Measurements from ENCODE around the gene CNTD1. TPM values are rescaled to one million over a fixed set of nuclear protein-coding genes. Genes with fewer than 3 reads are reported as not detected.

CNTD1 gene, protein sequence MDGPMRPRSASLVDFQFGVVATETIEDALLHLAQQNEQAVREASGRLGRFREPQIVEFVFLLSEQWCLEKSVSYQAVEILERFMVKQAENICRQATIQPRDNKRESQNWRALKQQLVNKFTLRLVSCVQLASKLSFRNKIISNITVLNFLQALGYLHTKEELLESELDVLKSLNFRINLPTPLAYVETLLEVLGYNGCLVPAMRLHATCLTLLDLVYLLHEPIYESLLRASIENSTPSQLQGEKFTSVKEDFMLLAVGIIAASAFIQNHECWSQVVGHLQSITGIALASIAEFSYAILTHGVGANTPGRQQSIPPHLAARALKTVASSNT
- total RNA-seq, result not detected
- not detected for polyA plus RNA-seq (2013, experiment 1 of 2)
- polyA plus RNA-seq (2013, experiment 2 of 2), result not detected
- long read RNA-seq, experiment 1, result 0 reads
- long read RNA-seq, experiment 2, partial matches to known transcripts, result 0 of 1 reads
- long read RNA-seq, experiment 2, other reads (novel, unspliced or antisense), result 1 of 1 reads
- long read RNA-seq, experiment 3, partial matches to known transcripts, result 0 of 2 reads
- long read RNA-seq, experiment 3, other reads (novel, unspliced or antisense), result 2 of 2 reads
- long read RNA-seq, experiment 4, partial matches to known transcripts, result 0 of 3 reads
- long read RNA-seq, experiment 4, other reads (novel, unspliced or antisense), result 3 of 3 reads

GRCh38 chr17:42798383-42799380 is at the start of gene CNTD1, which contains the start of gene COA3:
Gene CNTD1, plus strand, starts transcription at chr17:42798861. Its CDS starts 207 bp downstream, at chr17:42799068.
Gene COA3, minus strand, starts transcription at chr17:42798704. Its CDS starts 23 bp downstream, at chr17:42798681.
- peak within 1 kb of the TSS; percentile 85 for H3K27ac Mint-ChIP-seq
- Histone ChIP-seq H3K27ac (ENCODE audit: low read depth, low read length) (no peak within 1 kb of the TSS), H3K9me3 (ENCODE audit: control insufficient read depth, low read length) (no peaks in the 10 kb centered on the region), H3K36me3 (ENCODE audit: control insufficient read depth, insufficient read depth, low read length) (no peaks in the 10 kb centered on the region), H3K4me1 (ENCODE audit: control insufficient read depth, insufficient read depth, low read length) (peaks cover 3% of the 10 kb centered on the region), H3K27me3 (ENCODE audit: control insufficient read depth, insufficient read depth, low read length, poor library complexity, severe bottlenecking) (no peaks in the 10 kb centered on the region), H3K4me3 (ENCODE audit: low read length) (peak within 1 kb of the TSS; percentile 91), H3K9ac (ENCODE audit: extremely low read depth, low read length, poor library complexity, severe bottlenecking) (peak within 1 kb of the TSS; percentile 54)
- TF ChIP-seq CTCF (conservative IDR thresholded peaks at IDR 0.05), result peak; percentile 24
- WGBS, 2 experiments (ENCODE audit: insufficient coverage in 1 of 2, insufficient read length in 1 of 2), result 30 to 40% methylated on average over 37 to 66 of the region's 66 CpGs
- H3K4me3 Mint-ChIP-seq, result peak within 1 kb of the TSS; percentile 87
- H3K27me3 Mint-ChIP-seq (ENCODE audit: insufficient read depth), result peaks cover 22% of the 10 kb centered on the region
- DNase-seq, result peak; percentile 98
- H3K36me3 Mint-ChIP-seq (ENCODE audit: low read depth), result peaks cover 19% of the 10 kb centered on the region
- peaks cover 27% of the 10 kb centered on the region for H3K4me1 Mint-ChIP-seq
- H3K9me3 Mint-ChIP-seq, result peaks cover 6% of the 10 kb centered on the region

DNA sequence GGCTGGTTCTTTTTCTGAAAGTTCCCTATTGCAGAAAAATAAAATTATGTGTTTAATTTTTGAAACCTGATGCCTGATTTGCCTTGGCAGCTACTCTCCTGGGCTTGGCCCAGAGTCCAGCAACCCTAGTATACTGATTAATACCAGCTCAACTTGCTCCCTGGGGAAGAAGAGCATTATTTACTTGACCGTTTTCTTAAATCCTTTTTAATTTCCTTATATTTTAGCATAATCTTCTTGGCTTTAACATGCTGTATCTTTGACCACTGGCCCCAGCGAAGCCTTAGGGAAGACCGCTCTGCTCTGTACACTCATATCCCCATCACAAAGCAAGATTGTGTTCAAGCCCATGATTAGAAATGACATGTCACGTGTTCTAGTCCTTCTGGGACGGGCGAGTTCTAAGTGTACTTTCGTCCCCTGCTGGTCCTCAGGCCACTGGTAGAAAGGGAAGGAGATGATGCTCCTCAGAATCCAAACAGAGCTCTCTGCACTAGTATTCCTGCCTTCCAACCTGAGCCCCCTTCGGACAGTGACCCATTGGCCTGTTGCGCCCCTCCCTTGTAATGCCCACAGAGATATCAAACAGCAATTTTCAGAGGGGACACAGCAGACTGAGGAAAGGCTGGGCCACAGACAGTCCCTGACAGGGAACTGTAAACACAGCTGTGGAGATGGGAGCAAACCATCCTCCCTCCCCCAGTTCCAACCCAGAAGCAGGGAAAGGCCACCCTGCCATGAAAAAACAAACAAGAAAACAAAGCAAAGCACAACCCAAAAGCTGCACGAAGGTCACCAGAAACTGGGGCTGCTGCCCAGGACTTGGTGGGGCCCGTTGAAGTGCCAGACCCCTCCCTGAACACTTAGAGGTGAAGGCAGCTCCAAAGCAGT is 49.5 kb upstream of the CNTD1 start:
- no peak overlapping the region for H3K4me3 Mint-ChIP-seq
- WGBS, 2 experiments (ENCODE audit: insufficient coverage in 1 of 2, insufficient read length in 1 of 2), result 88 to 90% methylated on average over 10 to 11 of the region's 11 CpGs
- H3K27ac ChIP-seq (ENCODE audit: low read depth, low read length), result no peak overlapping the region
- peaks cover 4% of the 10 kb centered on the region for H3K9me3 Mint-ChIP-seq
- no peak for TF ChIP-seq CTCF (conservative IDR thresholded peaks at IDR 0.05)
- peaks cover 8% of the 10 kb centered on the region for H3K4me1 ChIP-seq (ENCODE audit: control insufficient read depth, insufficient read depth, low read length)
- H3K4me3 ChIP-seq (ENCODE audit: low read length), result no peak overlapping the region
- H3K27me3 Mint-ChIP-seq (ENCODE audit: insufficient read depth), result peaks cover 38% of the 10 kb centered on the region
- no peak overlapping the region for H3K27ac Mint-ChIP-seq
- no peak overlapping the region for H3K9ac ChIP-seq (ENCODE audit: extremely low read depth, low read length, poor library complexity, severe bottlenecking)
- H3K36me3 ChIP-seq (ENCODE audit: control insufficient read depth, insufficient read depth, low read length), result no peaks in the 10 kb centered on the region
- H3K9me3 ChIP-seq (ENCODE audit: control insufficient read depth, low read length), result no peaks in the 10 kb centered on the region
- H3K36me3 Mint-ChIP-seq (ENCODE audit: low read depth), result no peaks in the 10 kb centered on the region
- H3K4me1 Mint-ChIP-seq, result peaks cover 9% of the 10 kb centered on the region
- no peak for DNase-seq
- peaks cover 42% of the 10 kb centered on the region for H3K27me3 ChIP-seq (ENCODE audit: control insufficient read depth, insufficient read depth, low read length, poor library complexity, severe bottlenecking)
